HepG2 (cell line): ENCODE data around the gene MSMB. TPM values are rescaled to one million over a fixed set of nuclear protein-coding genes. Genes with fewer than 3 reads are reported as not detected.
A peak's percentile ranks its signal among the peaks of the same experiment; 100 is the strongest.

Experiments used
- KDM5A ChIP-seq: fragments of 200-600 bp; sonication (generic); IDR thresholded peaks from 2 replicates; pipeline ENCODE4 v1.7.0; 2018; ENCODE audit warnings: antibody characterized with exemption, mild to moderate bottlenecking, low read length, borderline replicate concordance
- PHF5A ChIP-seq: IDR thresholded peaks from one replicate; pipeline ENCODE4 v1.6.1; 2018; ENCODE audit warnings: low read depth, missing genetic modification reagents; ENCODE audit not compliant: unreplicated experiment
- RFX5 ChIP-seq: IDR thresholded peaks from 2 replicates; pipeline ENCODE4 v1.6.1; 2011; ENCODE audit warnings: low read depth, low read length, improper control_type of control experiment
- THAP8 ChIP-seq: sonication (generic); formaldehyde crosslinking; IDR thresholded peaks from 2 replicates; pipeline ENCODE4 v1.5.1; 2020; ENCODE audit warnings: missing genetic modification reagents, mild to moderate bottlenecking, borderline replicate concordance
- THAP9 ChIP-seq: sonication (generic); formaldehyde crosslinking; IDR thresholded peaks from 2 replicates; pipeline ENCODE4; 2020; ENCODE audit warnings: missing genetic modification reagents, mild to moderate bottlenecking, borderline replicate concordance
- THYN1 ChIP-seq: sonication (generic); formaldehyde crosslinking; IDR thresholded peaks from 2 replicates; pipeline ENCODE4 v1.8.1; 2023; ENCODE audit warnings: low read depth, mild to moderate bottlenecking, moderate library complexity, missing genetic modification reagents, borderline replicate concordance
- ZSCAN12 ChIP-seq: sonication (generic); formaldehyde crosslinking; IDR thresholded peaks from 2 replicates; pipeline ENCODE4 v1.9.0; 2021; ENCODE audit warnings: mild to moderate bottlenecking, missing genetic modification reagents
- ZSCAN31 ChIP-seq: sonication (generic); formaldehyde crosslinking; IDR thresholded peaks from 2 replicates; pipeline ENCODE4 v1.5.0; 2020; ENCODE audit warnings: low read depth, mild to moderate bottlenecking, missing genetic modification reagents
- polyA plus RNA-seq, 8 experiments: library from polyadenylated mRNA; depleted of rRNA in 3 of 8; stranded (reverse) in 7 of 8; unstranded in 1 of 8; fragments of >200 nt; fragmentation: Illumina TruSeq in 4 of 8; extraction: Trizol in 4 of 8; gene quantifications; 2 replicates each; pipeline versions ENCODE4 v1.2.1 to v1.2.3, GENCODE V29; 2011 to 2016; ENCODE audit warnings: low read depth in 4 of 8, missing spikeins in 1 of 8, mixed read lengths in 1 of 8; ENCODE audit not compliant: insufficient read depth in 1 of 8
- total RNA-seq, 5 experiments: library from RNA; depleted of rRNA; stranded (reverse); fragments of >200 nt; fragmentation: Illumina TruSeq; extraction: Trizol; gene quantifications; 2 replicates each; pipeline ENCODE4 v1.2.3, GENCODE V29; 2016; ENCODE audit warnings: low read depth in 1 of 5
- TF ChIP-seq, protein P1 (sequence below): sonication (generic); formaldehyde crosslinking; conservative IDR thresholded peaks from 2 replicates; pipeline ENCODE4 v1.4.0; 2020; ENCODE audit warnings: missing genetic modification reagents
- TF ChIP-seq, protein P2 (sequence below): sonication (generic); formaldehyde crosslinking; IDR thresholded peaks from 2 replicates; pipeline ENCODE4 v1.8.0; 2022; ENCODE audit warnings: missing genetic modification reagents, mild to moderate bottlenecking, moderate library complexity, borderline replicate concordance

MSMB gene
- total and polyA plus RNA-seq, 2 of the 13 experiments (the other 11 are each of a cell fraction or from before 2014, with no cell fraction given): 0.84 TPM; not detected in 1

- TF ChIP-seq, protein P1, sequence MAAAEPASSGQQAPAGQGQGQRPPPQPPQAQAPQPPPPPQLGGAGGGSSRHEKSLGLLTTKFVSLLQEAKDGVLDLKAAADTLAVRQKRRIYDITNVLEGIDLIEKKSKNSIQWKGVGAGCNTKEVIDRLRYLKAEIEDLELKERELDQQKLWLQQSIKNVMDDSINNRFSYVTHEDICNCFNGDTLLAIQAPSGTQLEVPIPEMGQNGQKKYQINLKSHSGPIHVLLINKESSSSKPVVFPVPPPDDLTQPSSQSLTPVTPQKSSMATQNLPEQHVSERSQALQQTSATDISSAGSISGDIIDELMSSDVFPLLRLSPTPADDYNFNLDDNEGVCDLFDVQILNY: no peak
- TF ChIP-seq KDM5A: peak; percentile 82; the same call in 1 of the 2 replicates
- TF ChIP-seq ZSCAN12 (CRISPR knock-in tag): no peak
- TF ChIP-seq RFX5: no peak
- TF ChIP-seq THYN1 (CRISPR knock-in tag): no peak
- peak; percentile 57; the same call in 1 of the 2 replicates for TF ChIP-seq ZSCAN31
- TF ChIP-seq THAP8: no peak
- peak; percentile 59; the same call in 1 of the 2 replicates for TF ChIP-seq THAP9
- TF ChIP-seq PHF5A: no peak
- TF ChIP-seq, protein P2, sequence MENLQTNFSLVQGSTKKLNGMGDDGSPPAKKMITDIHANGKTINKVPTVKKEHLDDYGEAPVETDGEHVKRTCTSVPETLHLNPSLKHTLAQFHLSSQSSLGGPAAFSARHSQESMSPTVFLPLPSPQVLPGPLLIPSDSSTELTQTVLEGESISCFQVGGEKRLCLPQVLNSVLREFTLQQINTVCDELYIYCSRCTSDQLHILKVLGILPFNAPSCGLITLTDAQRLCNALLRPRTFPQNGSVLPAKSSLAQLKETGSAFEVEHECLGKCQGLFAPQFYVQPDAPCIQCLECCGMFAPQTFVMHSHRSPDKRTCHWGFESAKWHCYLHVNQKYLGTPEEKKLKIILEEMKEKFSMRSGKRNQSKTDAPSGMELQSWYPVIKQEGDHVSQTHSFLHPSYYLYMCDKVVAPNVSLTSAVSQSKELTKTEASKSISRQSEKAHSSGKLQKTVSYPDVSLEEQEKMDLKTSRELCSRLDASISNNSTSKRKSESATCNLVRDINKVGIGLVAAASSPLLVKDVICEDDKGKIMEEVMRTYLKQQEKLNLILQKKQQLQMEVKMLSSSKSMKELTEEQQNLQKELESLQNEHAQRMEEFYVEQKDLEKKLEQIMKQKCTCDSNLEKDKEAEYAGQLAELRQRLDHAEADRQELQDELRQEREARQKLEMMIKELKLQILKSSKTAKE (CRISPR knock-in tag): no peak
Observed at GRCh38 chr10:46030091-46030937, 15.8 kb downstream of the MSMB start, which contains the start of gene NCOA4 (continued).
